Natural killer cell (primary cell): Measurements from ENCODE around the gene RFC3. TPM values are rescaled to one million over a fixed set of nuclear protein-coding genes. Genes with fewer than 3 reads are reported as not detected.

Source experiments
- ATAC-seq, 3 donors: fragments of 150-1000 bp in 2 of 3; fragments of 200-7000 bp in 1 of 3; cut with Tn5 transposase; 1 replicate in 1 of 3; 2 replicates in 2 of 3; pipeline ENCODE4 v1.10.0; 2021; ENCODE audit warnings: mild to moderate bottlenecking in 2 of 3, moderate library complexity in 2 of 3
- DNase-seq, 2 donors: peaks; one replicate each; pipeline versions ENCODE4 v3.0.0 to v3.0.0-alpha.2; 2013 to 2021; ENCODE audit warnings: mixed read lengths in 1 of 2
- H3K27ac ChIP-seq: one replicate; pipeline ENCODE4 v1.5.1; 2013; ENCODE audit warnings: mild to moderate bottlenecking, low read length
- H3K27me3 ChIP-seq: one replicate; pipeline ENCODE4 v1.6.1; 2013; ENCODE audit warnings: low read length; ENCODE audit not compliant: control insufficient read depth, insufficient read depth
- H3K36me3 ChIP-seq: one replicate; pipeline ENCODE4 v1.6.1; 2013; ENCODE audit warnings: low read length; ENCODE audit not compliant: control insufficient read depth, insufficient read depth
- H3K4me1 ChIP-seq: one replicate; pipeline ENCODE4 v1.6.1; 2013; ENCODE audit warnings: low read length; ENCODE audit not compliant: control insufficient read depth, insufficient read depth
- H3K4me3 ChIP-seq: one replicate; pipeline ENCODE4 v1.5.1; 2013; ENCODE audit warnings: low read length
- H3K9me3 ChIP-seq: one replicate; pipeline ENCODE4 v1.6.1; 2013; ENCODE audit warnings: low read length; ENCODE audit not compliant: control insufficient read depth, insufficient read depth
- H3K27ac Mint-ChIP-seq, 2 donors: one replicate each; pipeline ENCODE4 v1.8.0; 2022; ENCODE audit warnings: mild to moderate bottlenecking in 2 of 2, mixed read lengths in 2 of 2, moderate library complexity in 1 of 2
- H3K27me3 Mint-ChIP-seq, 2 donors: one replicate each; pipeline ENCODE4 v1.8.0; 2022; ENCODE audit warnings: low read depth in 2 of 2, mixed read lengths in 2 of 2
- H3K36me3 Mint-ChIP-seq: one replicate; pipeline ENCODE4 v1.8.0; 2022; ENCODE audit warnings: mixed read lengths
- H3K4me1 Mint-ChIP-seq, 2 donors: one replicate each; pipeline ENCODE4 v1.8.0; 2022; ENCODE audit warnings: mixed read lengths in 2 of 2
- H3K4me3 Mint-ChIP-seq: one replicate; pipeline ENCODE4 v1.8.0; 2022; ENCODE audit warnings: mild to moderate bottlenecking, moderate library complexity, mixed read lengths
- H3K9me3 Mint-ChIP-seq, 2 donors: one replicate each; pipeline ENCODE4 v1.8.0; 2022; ENCODE audit warnings: mixed read lengths in 2 of 2
- WGBS: methylation state at CpG from one replicate; pipeline ENCODE4 v1.1.7; 2013; ENCODE audit warnings: missing lambda C conversion rate; ENCODE audit not compliant: insufficient coverage; 5-methylcytosine and 5-hydroxymethylcytosine counted together
- intact Hi-C: fragments of 100-400 bp; cut with micrococcal nuclease; formaldehyde crosslinking; loops from one replicate; pipeline ENCODE4 v1.14.2; 2022
- total RNA-seq, 4 donors: library from RNA; stranded (reverse); fragments of 120-200 nt in 1 of 4; gene quantifications; one replicate each; pipeline versions ENCODE4 v1.2.3 to v1.2.4, GENCODE V29; 2013 to 2022
- TF ChIP-seq, protein P1 (sequence below): fragments of 200-600 bp; IDR thresholded peaks from one replicate; pipeline ENCODE4 v1.8.0; 2022; ENCODE audit warnings: antibody characterized with exemption

RFC3 gene
- total RNA-seq, 3 donors from 2014 or later (not counting 1 experiment from before 2014, with no cell fraction given): 5.5 to 7.0 (median 6.8) TPM

DNA sequence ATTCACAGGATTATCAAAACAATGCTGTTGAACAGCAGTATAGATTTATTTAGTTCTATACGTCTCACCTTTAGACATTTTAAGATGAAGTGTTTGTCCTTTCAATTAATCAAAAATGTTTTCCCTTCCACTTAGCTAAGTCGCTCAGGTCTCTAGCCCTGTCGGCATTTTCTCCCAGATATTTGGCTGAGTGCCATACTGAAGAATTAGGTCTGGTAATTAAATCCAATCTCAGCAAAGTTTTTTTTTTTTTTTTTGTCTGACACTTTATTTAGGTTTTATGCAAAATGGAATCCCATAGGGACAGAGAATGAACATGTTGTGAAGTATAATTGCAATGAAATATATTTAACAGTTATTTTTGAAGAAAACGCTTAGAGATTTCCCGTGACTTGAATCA is 44.1 kb downstream of the RFC3 start:
- H3K4me3 Mint-ChIP-seq: no peak overlapping the region
- intact Hi-C loops: no loop called here
- TF ChIP-seq, protein P1, sequence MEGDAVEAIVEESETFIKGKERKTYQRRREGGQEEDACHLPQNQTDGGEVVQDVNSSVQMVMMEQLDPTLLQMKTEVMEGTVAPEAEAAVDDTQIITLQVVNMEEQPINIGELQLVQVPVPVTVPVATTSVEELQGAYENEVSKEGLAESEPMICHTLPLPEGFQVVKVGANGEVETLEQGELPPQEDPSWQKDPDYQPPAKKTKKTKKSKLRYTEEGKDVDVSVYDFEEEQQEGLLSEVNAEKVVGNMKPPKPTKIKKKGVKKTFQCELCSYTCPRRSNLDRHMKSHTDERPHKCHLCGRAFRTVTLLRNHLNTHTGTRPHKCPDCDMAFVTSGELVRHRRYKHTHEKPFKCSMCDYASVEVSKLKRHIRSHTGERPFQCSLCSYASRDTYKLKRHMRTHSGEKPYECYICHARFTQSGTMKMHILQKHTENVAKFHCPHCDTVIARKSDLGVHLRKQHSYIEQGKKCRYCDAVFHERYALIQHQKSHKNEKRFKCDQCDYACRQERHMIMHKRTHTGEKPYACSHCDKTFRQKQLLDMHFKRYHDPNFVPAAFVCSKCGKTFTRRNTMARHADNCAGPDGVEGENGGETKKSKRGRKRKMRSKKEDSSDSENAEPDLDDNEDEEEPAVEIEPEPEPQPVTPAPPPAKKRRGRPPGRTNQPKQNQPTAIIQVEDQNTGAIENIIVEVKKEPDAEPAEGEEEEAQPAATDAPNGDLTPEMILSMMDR: no peak
- no peak for ATAC-seq
- Histone ChIP-seq H3K4me1 (no peaks in the 10 kb centered on the region), H3K4me3 (no peak overlapping the region), H3K9me3 (no peaks in the 10 kb centered on the region), H3K36me3 (no peaks in the 10 kb centered on the region), H3K27ac (no peak overlapping the region), H3K27me3 (no peaks in the 10 kb centered on the region)
- no peaks in the 10 kb centered on the region for H3K9me3 Mint-ChIP-seq
- no peaks in the 10 kb centered on the region for H3K4me1 Mint-ChIP-seq
- no peak overlapping the region for H3K27ac Mint-ChIP-seq
- H3K27me3 Mint-ChIP-seq: no peaks in the 10 kb centered on the region
- WGBS: 100% methylated on average over 1 of the region's 5 CpGs
- no peaks in the 10 kb centered on the region for H3K36me3 Mint-ChIP-seq
- DNase-seq: no peak

DNA sequence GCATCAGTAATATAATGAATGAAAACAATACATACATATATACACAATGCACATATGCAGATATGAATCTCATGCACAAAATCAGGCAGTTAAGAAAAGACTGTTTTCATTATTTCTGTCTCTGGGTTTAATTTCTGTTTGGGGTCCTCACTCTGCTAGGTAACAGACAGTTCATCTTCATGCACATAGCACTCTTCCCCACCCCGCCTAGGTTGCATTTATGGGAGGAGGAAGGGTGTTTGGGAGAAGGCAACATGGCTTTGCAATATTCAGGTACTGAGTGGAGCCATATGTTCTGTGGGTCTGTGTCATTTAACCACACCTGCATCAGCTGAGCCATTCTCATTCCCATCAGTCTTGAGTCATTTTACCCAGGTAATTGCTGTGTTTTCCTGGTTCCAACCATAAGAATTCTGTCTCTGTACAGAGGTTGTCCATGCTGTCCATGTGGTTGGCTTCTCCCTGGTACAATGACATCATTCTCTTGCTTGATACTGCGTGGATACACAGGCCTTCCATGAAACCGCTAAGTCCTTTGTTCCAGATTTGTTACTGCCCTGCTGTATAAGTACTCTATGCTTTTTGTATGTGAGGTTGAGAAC is 45.3 kb downstream of the RFC3 start:
- 88% methylated on average over 2 of the region's 3 CpGs for WGBS
- no peaks in the 10 kb centered on the region for H3K4me1 ChIP-seq
- Mint-ChIP-seq H3K9me3 (no peaks in the 10 kb centered on the region), H3K27ac (no peak overlapping the region), H3K4me3 (no peak overlapping the region), H3K27me3 (no peaks in the 10 kb centered on the region), H3K4me1 (no peaks in the 10 kb centered on the region), H3K36me3 (no peaks in the 10 kb centered on the region)
- H3K4me3 ChIP-seq: no peak overlapping the region
- H3K36me3 ChIP-seq: no peaks in the 10 kb centered on the region
- TF ChIP-seq, protein P1: no peak
- H3K27me3 ChIP-seq: no peaks in the 10 kb centered on the region
- DNase-seq (no peak), ATAC-seq (no peak)
- H3K27ac ChIP-seq: no peak overlapping the region
- intact Hi-C loops: no loop called here
- no peaks in the 10 kb centered on the region for H3K9me3 ChIP-seq

DNA sequence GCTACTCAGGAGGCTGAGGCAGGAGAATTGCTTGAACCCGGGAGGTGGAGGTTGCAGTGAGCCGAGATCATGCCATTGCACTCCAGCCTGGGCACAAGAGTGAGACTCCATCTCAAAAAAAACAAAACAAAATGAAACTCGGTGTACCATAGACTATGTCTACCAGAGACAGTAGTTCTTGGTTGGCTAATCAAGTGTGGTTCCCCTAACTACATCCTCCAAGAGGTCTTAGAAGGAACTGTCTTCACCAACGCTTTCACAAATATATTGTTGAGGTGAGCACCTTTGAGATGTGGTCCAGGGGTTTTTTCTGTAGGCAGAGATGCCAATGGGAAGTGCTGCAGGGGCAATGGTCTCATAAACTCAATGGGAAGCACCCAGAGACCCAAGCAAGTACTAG is 48.0 kb downstream of the RFC3 start:
- H3K36me3 Mint-ChIP-seq: no peaks in the 10 kb centered on the region
- TF ChIP-seq, protein P1: no peak
- ATAC-seq (no peak), DNase-seq (no peak)
- H3K4me1 Mint-ChIP-seq: no peaks in the 10 kb centered on the region
- WGBS: 82% methylated on average over 3 of the region's 4 CpGs
- H3K9me3 Mint-ChIP-seq: no peaks in the 10 kb centered on the region
- H3K9me3 ChIP-seq: no peaks in the 10 kb centered on the region
- H3K27ac Mint-ChIP-seq: no peak overlapping the region
- H3K4me3 ChIP-seq: no peak overlapping the region
- H3K36me3 ChIP-seq: no peaks in the 10 kb centered on the region
- H3K27me3 ChIP-seq: no peaks in the 10 kb centered on the region
- no peaks in the 10 kb centered on the region for H3K4me1 ChIP-seq
- H3K27ac ChIP-seq: no peak overlapping the region
- no peaks in the 10 kb centered on the region for H3K27me3 Mint-ChIP-seq
- intact Hi-C loops: no loop called here
- H3K4me3 Mint-ChIP-seq: no peak overlapping the region

DNA sequence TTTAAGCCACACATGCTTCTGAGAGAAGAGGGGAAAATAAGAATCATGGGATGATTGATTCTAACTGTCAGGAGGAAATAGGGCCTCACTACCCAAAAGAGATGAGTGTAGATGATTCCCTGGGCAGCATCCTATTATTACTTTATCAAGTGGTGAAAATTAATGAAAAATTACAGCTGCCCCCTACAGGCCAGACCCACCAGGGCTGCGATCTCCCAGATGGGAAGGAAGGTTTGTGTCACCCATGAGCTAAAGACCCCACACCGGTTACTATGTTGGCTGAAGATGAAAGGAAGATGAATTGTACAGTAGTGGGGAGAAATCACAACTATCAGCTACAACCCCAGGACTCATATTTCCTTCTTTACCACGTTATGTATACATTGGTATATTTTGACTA is 49.5 kb downstream of the RFC3 start:
- Histone ChIP-seq H3K36me3 (no peaks in the 10 kb centered on the region), H3K4me3 (no peak overlapping the region), H3K4me1 (no peaks in the 10 kb centered on the region), H3K9me3 (no peaks in the 10 kb centered on the region), H3K27me3 (no peaks in the 10 kb centered on the region), H3K27ac (no peak overlapping the region)
- intact Hi-C loops: no loop called here
- Mint-ChIP-seq H3K4me1 (no peaks in the 10 kb centered on the region), H3K27ac (no peak overlapping the region), H3K27me3 (no peaks in the 10 kb centered on the region), H3K9me3 (no peaks in the 10 kb centered on the region), H3K36me3 (no peaks in the 10 kb centered on the region), H3K4me3 (no peak overlapping the region)
- WGBS: no CpG with 5 or more reads among the region's 3 CpGs
- ATAC-seq (no peak), DNase-seq (no peak)
- TF ChIP-seq, protein P1: no peak
